K562 (cell line): ENCODE measurements around the gene GAL3ST2. TPM values are rescaled to one million over a fixed set of nuclear protein-coding genes. Genes with fewer than 3 reads are reported as not detected.

Experiments
- ATAC-seq: fragments of 200-7000 bp; cut with Tn5 transposase; 3 replicates; pipeline ENCODE4 v1.9.1; 2020; ENCODE audit warnings: moderate library complexity
- BruUV-seq: library from RNA; stranded (reverse); fragments of 400-500 nt; replicated peaks from 2 replicates; lab custom pipeline; 2021; lab: Mats Ljungman, UMichigan
- CTCF ChIA-PET: fragments of 300-600 bp; formaldehyde crosslinking; extraction: SDS; loops from one replicate; lab custom pipeline; 2021; ENCODE audit warnings: low intra/inter-chr PET ratio; lab: Yijun Ruan, JAX
- POLR2A ChIA-PET: fragments of 300-600, 350-650 bp; sonication (Branson Sonifier 250); formaldehyde crosslinking; extraction: SDS; loops from one replicate; lab custom pipeline; 2021; ENCODE audit warnings: antibody characterized with exemption, inconsistent platforms; lab: Yijun Ruan, JAX
- DNase-seq, 4 experiments: peaks; one replicate each; pipeline versions ENCODE4 v3.0.0 to v3.0.0-alpha.2; 2011 to 2018; ENCODE audit warnings: low spot score in 3 of 4, mixed read lengths in 3 of 4; ENCODE audit errors: extremely low read depth in 1 of 4
- FAIRE-seq: peaks from 2 replicates; lab custom pipeline; 2011; peaks lifted over from hg19 to GRCh38; lab: Jason Lieb, UNC
- H2AFZ ChIP-seq: 2 replicates; pipeline ENCODE4 v1.6.0; 2011; ENCODE audit warnings: low read depth, low read length, control low read depth, inconsistent platforms
- H3K27ac ChIP-seq: fragments of 200-600 bp; 3 replicates; pipeline ENCODE4 v1.8.0; 2011; ENCODE audit warnings: low read depth, mild to moderate bottlenecking, control low read depth, inconsistent platforms, low read length, moderate library complexity, mixed read lengths; ENCODE audit errors: extremely low read depth
- H3K27me3 ChIP-seq, 2 experiments: fragments of 300-600 bp in 1 of 2; 2 replicates in 1 of 2; 3 replicates in 1 of 2; pipeline versions ENCODE4 v1.6.0 to v1.8.0; 2011; ENCODE audit warnings: inconsistent platforms in 2 of 2, low read length in 2 of 2, mild to moderate bottlenecking in 1 of 2, mixed read lengths in 1 of 2, moderate library complexity in 1 of 2; ENCODE audit not compliant: control insufficient read depth in 2 of 2, insufficient read depth in 2 of 2
- H3K36me3 ChIP-seq: fragments of 300-600 bp; 3 replicates; pipeline ENCODE4 v1.8.0; 2011; ENCODE audit warnings: mild to moderate bottlenecking, low read length, inconsistent platforms; ENCODE audit not compliant: control insufficient read depth, insufficient read depth
- H3K4me1 ChIP-seq, 2 experiments: fragments of 200-600 bp in 1 of 2; replicated peaks in 1 of 2; 2 replicates in 1 of 2; 3 replicates in 1 of 2; pipeline versions ENCODE4 v1.5.1 to v1.8.0; 2011; ENCODE audit warnings: inconsistent platforms in 2 of 2, low read length in 2 of 2, mild to moderate bottlenecking in 1 of 2, mixed read lengths in 1 of 2, moderate library complexity in 1 of 2; ENCODE audit not compliant: control insufficient read depth in 2 of 2, insufficient read depth in 2 of 2
- H3K4me2 ChIP-seq: 2 replicates; pipeline ENCODE4 v1.6.1; 2011; ENCODE audit warnings: low read length, control low read depth, inconsistent platforms, mixed read lengths; ENCODE audit not compliant: insufficient read depth
- H3K4me3 ChIP-seq: fragments of 200-600 bp; sonication (generic), shearing (Covaris generic); 2 replicates; pipeline ENCODE4 v1.5.1; 2016; ENCODE audit warnings: control low read depth, inconsistent platforms
- H3K79me2 ChIP-seq: fragments of 200-600 bp; 3 replicates; pipeline ENCODE4 v1.8.0; 2011; ENCODE audit warnings: low read length, inconsistent platforms; ENCODE audit not compliant: control insufficient read depth, insufficient read depth
- H3K9ac ChIP-seq, 2 experiments: 2 replicates each; pipeline versions ENCODE4 v1.6.0 to v1.6.1; 2011; ENCODE audit warnings: low read depth in 2 of 2, low read length in 2 of 2, control low read depth in 1 of 2, inconsistent platforms in 1 of 2, mild to moderate bottlenecking in 1 of 2, mixed read lengths in 1 of 2; ENCODE audit not compliant: insufficient read depth in 1 of 2
- H3K9me1 ChIP-seq: one replicate; pipeline ENCODE4 v1.6.0; 2011; ENCODE audit warnings: inconsistent platforms, mild to moderate bottlenecking, low read length, moderate library complexity; ENCODE audit not compliant: control insufficient read depth, insufficient read depth
- H3K9me3 ChIP-seq: replicated peaks from 2 replicates; pipeline ENCODE4 v1.5.1; 2011; ENCODE audit warnings: low read depth, low read length, inconsistent platforms; ENCODE audit not compliant: control insufficient read depth, insufficient read depth
- H4K20me1 ChIP-seq: replicated peaks from 2 replicates; pipeline ENCODE4 v1.6.1; 2011; ENCODE audit warnings: low read length, inconsistent platforms, mixed read lengths; ENCODE audit not compliant: control insufficient read depth, insufficient read depth
- BCOR ChIP-seq: fragments of 450-650 bp; IDR thresholded peaks from 2 replicates; pipeline ENCODE4 v1.6.1; 2016
- EHMT2 ChIP-seq: fragments of 450-650 bp; IDR thresholded peaks from 2 replicates; pipeline ENCODE4 v1.6.1; 2018; ENCODE audit warnings: antibody characterized with exemption
- ELF4 ChIP-seq: fragments of 450-650 bp; formaldehyde crosslinking; IDR thresholded peaks from 2 replicates; pipeline ENCODE4 v1.4.0; 2022; ENCODE audit warnings: missing genetic modification characterization
- FOXM1 ChIP-seq, 2 experiments: fragments of 450-650 bp in 1 of 2; sonication (generic) in 1 of 2; formaldehyde crosslinking in 1 of 2; IDR thresholded peaks; 2 replicates each; pipeline versions ENCODE4 v1.6.1 to v1.9.0; 2017 to 2022; ENCODE audit warnings: low read depth in 2 of 2, mild to moderate bottlenecking in 2 of 2, missing genetic modification reagents in 1 of 2, moderate library complexity in 1 of 2
- GATAD2A ChIP-seq: fragments of 450-650 bp; IDR thresholded peaks from 2 replicates; pipeline ENCODE4 v1.6.1; 2017
- ILF3 ChIP-seq: fragments of 450-650 bp; IDR thresholded peaks from 2 replicates; pipeline ENCODE4 v1.6.1; 2018; ENCODE audit warnings: antibody characterized with exemption, mild to moderate bottlenecking, moderate library complexity, borderline replicate concordance
- KDM4B ChIP-seq, 2 experiments: fragments of 450-650 bp in 1 of 2; sonication (generic) in 1 of 2; IDR thresholded peaks; 2 replicates each; pipeline ENCODE4 v1.6.1; 2016 to 2017; ENCODE audit warnings: borderline replicate concordance in 2 of 2, antibody characterized with exemption in 1 of 2, low read depth in 1 of 2, mild to moderate bottlenecking in 1 of 2
- MCM3 ChIP-seq: fragments of 450-650 bp; IDR thresholded peaks from 2 replicates; pipeline ENCODE4 v1.6.1; 2016
- NR2C2 ChIP-seq, 2 experiments: fragments of 200-800 bp in 1 of 2; sonication (Bioruptor generic) in 1 of 2; sonication (generic) in 1 of 2; formaldehyde crosslinking in 1 of 2; IDR thresholded peaks; 2 replicates each; pipeline versions ENCODE4 v1.6.1 to v1.8.0; 2016 to 2022; ENCODE audit warnings: mild to moderate bottlenecking in 1 of 2, missing compliant biosample characterization in 1 of 2, missing genetic modification characterization in 1 of 2, missing genetic modification reagents in 1 of 2
- PHF8 ChIP-seq: fragments of 200-600 bp; sonication (generic); IDR thresholded peaks from 2 replicates; pipeline ENCODE4 v1.6.1; 2012; ENCODE audit warnings: mixed run types, mild to moderate bottlenecking, inconsistent platforms, low read length, moderate library complexity, borderline replicate concordance
- UBTF ChIP-seq, 2 experiments: IDR thresholded peaks; 2 replicates each; pipeline ENCODE4 v1.6.1; 2012; ENCODE audit warnings: improper control_type of control experiment in 2 of 2, low read depth in 2 of 2, low read length in 2 of 2, borderline replicate concordance in 1 of 2
- ZBTB26 ChIP-seq: fragments of 450-650 bp; formaldehyde crosslinking; IDR thresholded peaks from 2 replicates; pipeline ENCODE4 v1.4.0; 2022; ENCODE audit warnings: missing genetic modification characterization
- ZBTB5 ChIP-seq: fragments of 450-650 bp; IDR thresholded peaks from 2 replicates; pipeline ENCODE4 v1.6.1; 2017; ENCODE audit warnings: antibody characterized with exemption
- ZNF586 ChIP-seq: fragments of 450-650 bp; formaldehyde crosslinking; conservative IDR thresholded peaks from 2 replicates; pipeline ENCODE4 v1.4.0; 2020; ENCODE audit warnings: mild to moderate bottlenecking, moderate library complexity
- WGBS: fragments of 100-300 bp; shearing (Covaris generic); methylation state at CpG from one replicate; pipeline ENCODE4 v1.1.6; 2016; ENCODE audit warnings: low coverage, mixed read lengths; ENCODE audit not compliant: insufficient coverage; ENCODE audit errors: missing lambda C conversion rate; 5-methylcytosine and 5-hydroxymethylcytosine counted together
- in situ Hi-C: fragments of 300-500 bp; cut with MboI; formaldehyde crosslinking; loops from 4 replicates; pipeline ENCODE4 v1.15.0; 2018; ENCODE audit warnings: inconsistent platforms, mixed read lengths
- intact Hi-C: fragments of 100-400 bp; cut with micrococcal nuclease; formaldehyde crosslinking; loops from 2 replicates; pipeline ENCODE4 v1.14.2; 2022
- polyA plus RNA-seq, 8 experiments: library from polyadenylated mRNA; depleted of rRNA in 4 of 8; stranded (reverse) in 5 of 8; unstranded in 3 of 8; fragments of >200 nt; fragmentation: Nextera tagmentation in 2 of 8; fragmentation: Illumina TruSeq in 1 of 8; extraction: Ambion mirVana in 2 of 8; extraction: Trizol in 1 of 8; gene quantifications; 2 replicates each; pipeline versions ENCODE4 v1.2.1 to v1.2.3, GENCODE V29; 2011 to 2014; ENCODE audit warnings: inconsistent platforms in 1 of 8, missing spikeins in 1 of 8
- total RNA-seq, 7 experiments: library from RNA; depleted of rRNA in 6 of 7; stranded (reverse); fragments of >200 nt in 6 of 7; fragmentation: Illumina TruSeq in 2 of 7; extraction: Trizol in 2 of 7; gene quantifications; 2 replicates each; pipeline versions ENCODE4 v1.2.1 to v1.2.3, GENCODE V29; 2011 to 2021; ENCODE audit warnings: low replicate concordance in 1 of 7
- TF ChIP-seq, protein P1 (sequence below): fragments of 450-650 bp; IDR thresholded peaks from 2 replicates; pipeline ENCODE4 v1.6.1; 2016; ENCODE audit warnings: mild to moderate bottlenecking

The GAL3ST2 gene
- total and polyA plus RNA-seq, 9 of the 15 experiments (the other 6 are each of a cell fraction or from before 2014, with no cell fraction given): 0.42 TPM; not detected in 8

- no peaks in the 10 kb centered on the region for H3K9me1 ChIP-seq
- no peaks in the 10 kb centered on the region for H4K20me1 ChIP-seq
- no peak overlapping the region for H2AFZ ChIP-seq
- WGBS: 90% methylated on average over 2 of the region's 18 CpGs
- no peak overlapping the region for H3K4me3 ChIP-seq
- H3K9me3 ChIP-seq: no peaks in the 10 kb centered on the region
- no peaks in the 10 kb centered on the region for H3K79me2 ChIP-seq
- no peak overlapping the region for H3K4me2 ChIP-seq
- no TSS peak for BruUV-seq
- peaks cover 57% of the 10 kb centered on the region; the same call in 2 of the 3 replicates for H3K36me3 ChIP-seq
- ChIA-PET CTCF (no interaction called here), POLR2A (no interaction called here)
- no peaks in the 10 kb centered on the region; a peak in 1 of 5 replicates for H3K4me1 ChIP-seq
- H3K27ac ChIP-seq: no peak overlapping the region
- H3K9ac ChIP-seq: no peak overlapping the region
- DNase-seq (no peak), ATAC-seq (no peak), FAIRE-seq (no peak)
- intact Hi-C loops: no loop called here
- in situ Hi-C loops: no loop called here
- H3K27me3 ChIP-seq: no peaks in the 10 kb centered on the region
- TF ChIP-seq BCOR (no peak), NR2C2 (CRISPR knock-in tag; IDR thresholded peaks at IDR 0.05) (no peak), NR2C2 (tag; IDR thresholded peaks at IDR 0.05) (no peak), EHMT2 (no peak), FOXM1 (IDR thresholded peaks at IDR 0.05; ENCODE audit: low read depth) (no peak), FOXM1 (CRISPR knock-in tag; IDR thresholded peaks at IDR 0.05; ENCODE audit: low read depth) (no peak), ZBTB26 (CRISPR knock-in tag) (no peak), ZBTB5 (no peak), ZNF586 (CRISPR knock-in tag) (no peak), KDM4B (IDR thresholded peaks at IDR 0.05; ENCODE audit: borderline replicate concordance in 2 of 2, low read depth in 1 of 2) (no peak), PHF8 (no peak), ELF4 (CRISPR knock-in tag) (no peak), GATAD2A (no peak), UBTF (IDR thresholded peaks at IDR 0.05; ENCODE audit: borderline replicate concordance in 1 of 2, low read depth in 2 of 2, low read length in 2 of 2) (no peak), ILF3 (no peak), MCM3 (no peak)
- TF ChIP-seq, protein P1, sequence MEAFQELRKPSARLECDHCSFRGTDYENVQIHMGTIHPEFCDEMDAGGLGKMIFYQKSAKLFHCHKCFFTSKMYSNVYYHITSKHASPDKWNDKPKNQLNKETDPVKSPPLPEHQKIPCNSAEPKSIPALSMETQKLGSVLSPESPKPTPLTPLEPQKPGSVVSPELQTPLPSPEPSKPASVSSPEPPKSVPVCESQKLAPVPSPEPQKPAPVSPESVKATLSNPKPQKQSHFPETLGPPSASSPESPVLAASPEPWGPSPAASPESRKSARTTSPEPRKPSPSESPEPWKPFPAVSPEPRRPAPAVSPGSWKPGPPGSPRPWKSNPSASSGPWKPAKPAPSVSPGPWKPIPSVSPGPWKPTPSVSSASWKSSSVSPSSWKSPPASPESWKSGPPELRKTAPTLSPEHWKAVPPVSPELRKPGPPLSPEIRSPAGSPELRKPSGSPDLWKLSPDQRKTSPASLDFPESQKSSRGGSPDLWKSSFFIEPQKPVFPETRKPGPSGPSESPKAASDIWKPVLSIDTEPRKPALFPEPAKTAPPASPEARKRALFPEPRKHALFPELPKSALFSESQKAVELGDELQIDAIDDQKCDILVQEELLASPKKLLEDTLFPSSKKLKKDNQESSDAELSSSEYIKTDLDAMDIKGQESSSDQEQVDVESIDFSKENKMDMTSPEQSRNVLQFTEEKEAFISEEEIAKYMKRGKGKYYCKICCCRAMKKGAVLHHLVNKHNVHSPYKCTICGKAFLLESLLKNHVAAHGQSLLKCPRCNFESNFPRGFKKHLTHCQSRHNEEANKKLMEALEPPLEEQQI: no peak
These were observed 21.5 kb upstream of the GAL3ST2 start for GRCh38 chr2:241755166-241755565.
